Neutrophil (primary cell): ENCODE results near the gene SNX8.

Experiments used
- H3K27ac ChIP-seq: fragments of 200-600 bp; sonication (generic); 2 replicates; pipeline ENCODE4 v1.5.1; 2016; ENCODE audit warnings: mild to moderate bottlenecking, moderate library complexity
- H3K27me3 ChIP-seq: fragments of 200-600 bp; sonication (generic); 2 replicates; pipeline ENCODE4 v1.6.0; 2016; ENCODE audit warnings: mild to moderate bottlenecking
- H3K36me3 ChIP-seq: fragments of 200-600 bp; sonication (generic); 2 replicates; pipeline ENCODE4 v1.5.1; 2017
- H3K4me1 ChIP-seq, 2 experiments: fragments of 200-600 bp in 1 of 2; sonication (generic) in 1 of 2; 1 replicate in 1 of 2; 2 replicates in 1 of 2; pipeline versions ENCODE4 v1.5.1 to v1.6.1; 2013 to 2016; ENCODE audit warnings: low read depth in 1 of 2, low read length in 1 of 2, mild to moderate bottlenecking in 1 of 2, moderate library complexity in 1 of 2; ENCODE audit not compliant: control insufficient read depth in 1 of 2, insufficient read depth in 1 of 2
- H3K4me3 ChIP-seq, 2 experiments: fragments of 200-600 bp in 1 of 2; sonication (generic) in 1 of 2; 1 replicate in 1 of 2; 2 replicates in 1 of 2; pipeline ENCODE4 v1.5.1; 2013 to 2016; ENCODE audit warnings: low read depth in 1 of 2, low read length in 1 of 2, mild to moderate bottlenecking in 1 of 2, moderate library complexity in 1 of 2
- H3K9me3 ChIP-seq: fragments of 200-600 bp; sonication (generic); 2 replicates; pipeline ENCODE4 v1.5.1; 2016
- TF ChIP-seq, protein P1 (sequence below): fragments of 200-600 bp; sonication (generic); IDR thresholded peaks from 2 replicates; pipeline ENCODE4 v1.5.1; 2016; ENCODE audit warnings: antibody characterized with exemption

The SNX8 gene

DNA sequence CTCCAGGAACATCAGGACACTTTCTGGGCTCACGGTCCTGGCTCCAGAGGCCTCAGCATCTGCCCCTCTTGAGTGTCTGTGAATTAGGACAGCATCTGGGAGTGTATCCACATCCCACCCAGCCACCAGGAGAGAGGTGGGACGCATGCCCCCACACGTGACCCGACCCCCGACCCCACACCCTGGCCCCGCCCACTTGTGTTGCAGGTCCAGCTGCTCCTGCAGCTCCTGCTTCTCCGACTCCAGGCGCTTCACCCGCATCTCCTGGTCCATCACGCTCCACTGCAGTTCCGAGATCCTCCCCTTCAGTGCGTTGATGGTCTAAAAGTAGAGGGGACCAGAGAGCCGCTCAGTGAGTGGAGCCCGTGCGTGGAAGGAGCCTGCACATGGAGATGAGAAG, 95.1 kb downstream of the SNX8 start:
- TF ChIP-seq, protein P1, sequence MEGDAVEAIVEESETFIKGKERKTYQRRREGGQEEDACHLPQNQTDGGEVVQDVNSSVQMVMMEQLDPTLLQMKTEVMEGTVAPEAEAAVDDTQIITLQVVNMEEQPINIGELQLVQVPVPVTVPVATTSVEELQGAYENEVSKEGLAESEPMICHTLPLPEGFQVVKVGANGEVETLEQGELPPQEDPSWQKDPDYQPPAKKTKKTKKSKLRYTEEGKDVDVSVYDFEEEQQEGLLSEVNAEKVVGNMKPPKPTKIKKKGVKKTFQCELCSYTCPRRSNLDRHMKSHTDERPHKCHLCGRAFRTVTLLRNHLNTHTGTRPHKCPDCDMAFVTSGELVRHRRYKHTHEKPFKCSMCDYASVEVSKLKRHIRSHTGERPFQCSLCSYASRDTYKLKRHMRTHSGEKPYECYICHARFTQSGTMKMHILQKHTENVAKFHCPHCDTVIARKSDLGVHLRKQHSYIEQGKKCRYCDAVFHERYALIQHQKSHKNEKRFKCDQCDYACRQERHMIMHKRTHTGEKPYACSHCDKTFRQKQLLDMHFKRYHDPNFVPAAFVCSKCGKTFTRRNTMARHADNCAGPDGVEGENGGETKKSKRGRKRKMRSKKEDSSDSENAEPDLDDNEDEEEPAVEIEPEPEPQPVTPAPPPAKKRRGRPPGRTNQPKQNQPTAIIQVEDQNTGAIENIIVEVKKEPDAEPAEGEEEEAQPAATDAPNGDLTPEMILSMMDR = no peak
- no peaks in the 10 kb centered on the region for H3K27me3 ChIP-seq
- no peak overlapping the region for H3K27ac ChIP-seq
- peaks cover 92% of the 10 kb centered on the region for H3K36me3 ChIP-seq
- no peaks in the 10 kb centered on the region for H3K4me1 ChIP-seq
- H3K9me3 ChIP-seq = no peaks in the 10 kb centered on the region
- no peak overlapping the region for H3K4me3 ChIP-seq

DNA sequence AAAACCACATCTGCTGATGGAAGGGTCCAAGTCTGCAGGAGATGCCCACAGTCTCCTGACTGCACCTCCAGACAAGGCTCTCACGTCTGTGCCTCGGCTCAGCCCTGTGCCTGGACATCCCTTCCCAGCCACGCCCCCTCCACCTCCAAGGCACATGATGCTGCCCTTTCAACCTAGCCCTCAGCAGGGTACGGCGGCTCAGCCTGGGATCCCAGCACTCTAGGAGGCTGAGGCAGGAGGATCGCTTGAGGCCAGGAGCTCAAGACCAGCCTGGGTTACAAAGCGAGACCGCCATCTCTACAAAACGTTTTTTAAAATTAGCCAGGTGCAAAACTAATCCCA, 95.8 kb downstream of the SNX8 start:
- Histone ChIP-seq H3K4me1 (no peaks in the 10 kb centered on the region), H3K27me3 (no peaks in the 10 kb centered on the region), H3K9me3 (no peaks in the 10 kb centered on the region), H3K36me3 (peaks cover 92% of the 10 kb centered on the region), H3K27ac (no peak overlapping the region), H3K4me3 (no peak overlapping the region)
- TF ChIP-seq, protein P1 = no peak

DNA sequence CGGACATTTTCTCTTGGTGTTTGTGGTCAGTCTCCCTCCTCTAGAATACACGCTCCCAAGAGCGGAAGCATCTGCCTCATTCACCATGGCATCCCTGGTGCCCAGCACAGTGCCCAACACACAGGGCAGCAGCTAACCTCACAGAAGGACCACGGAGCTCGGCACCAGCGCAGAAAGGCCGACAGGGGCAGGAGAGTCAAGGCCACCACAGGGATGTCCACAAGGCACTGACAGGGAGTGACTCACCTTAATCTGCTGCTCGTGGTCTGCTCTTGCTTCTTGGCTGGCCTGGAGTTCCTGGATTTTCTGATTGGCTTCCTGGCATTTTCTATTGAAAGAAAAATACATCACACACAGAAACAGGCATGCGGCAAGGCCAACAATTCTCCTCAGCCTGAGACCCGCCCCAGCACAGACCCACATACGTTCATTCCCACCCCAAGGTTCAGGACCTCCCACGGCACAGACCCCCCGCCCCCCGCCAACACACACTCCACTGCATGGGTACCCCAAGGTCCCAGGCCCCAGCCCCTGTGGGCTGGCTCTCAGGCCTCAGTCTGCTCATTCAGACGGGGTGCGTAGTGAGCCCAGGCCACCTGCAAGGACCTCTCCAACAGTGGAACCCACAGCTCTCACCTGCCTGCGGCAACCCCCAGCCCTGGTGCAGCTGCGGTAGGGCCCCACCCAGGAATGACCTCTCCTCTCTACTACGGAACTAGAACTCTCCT, 96.4 kb downstream of the SNX8 start:
- TF ChIP-seq, protein P1 = no peak
- H3K9me3 ChIP-seq = no peaks in the 10 kb centered on the region
- H3K27ac ChIP-seq = no peak overlapping the region
- no peak overlapping the region for H3K4me3 ChIP-seq
- no peaks in the 10 kb centered on the region for H3K4me1 ChIP-seq
- H3K36me3 ChIP-seq = peaks cover 92% of the 10 kb centered on the region
- no peaks in the 10 kb centered on the region for H3K27me3 ChIP-seq

DNA sequence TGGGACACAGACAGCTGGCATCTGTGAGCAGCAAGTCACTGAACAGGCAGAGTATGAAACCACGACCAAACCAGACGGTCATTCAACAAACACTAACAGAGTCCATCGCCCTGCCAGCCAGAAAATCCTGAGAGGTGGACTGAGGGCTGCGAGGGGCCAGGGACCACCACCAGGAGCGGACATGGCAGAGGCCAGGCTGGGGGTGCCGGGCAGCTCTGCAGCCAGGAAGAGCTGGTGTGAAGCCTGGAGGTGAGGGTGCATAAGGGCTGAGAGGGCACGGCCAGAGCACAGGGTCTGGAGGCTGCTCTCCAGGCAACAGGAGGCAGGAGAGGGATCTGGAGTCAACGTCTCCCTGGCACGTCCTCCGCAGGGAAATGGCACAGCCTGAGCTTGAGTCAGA, 97.0 kb downstream of the SNX8 start:
- H3K36me3 ChIP-seq = peaks cover 92% of the 10 kb centered on the region
- no peak overlapping the region for H3K4me3 ChIP-seq
- TF ChIP-seq, protein P1 = no peak
- H3K9me3 ChIP-seq = no peaks in the 10 kb centered on the region
- H3K27ac ChIP-seq = no peak overlapping the region
- no peaks in the 10 kb centered on the region for H3K27me3 ChIP-seq
- H3K4me1 ChIP-seq = no peaks in the 10 kb centered on the region

DNA sequence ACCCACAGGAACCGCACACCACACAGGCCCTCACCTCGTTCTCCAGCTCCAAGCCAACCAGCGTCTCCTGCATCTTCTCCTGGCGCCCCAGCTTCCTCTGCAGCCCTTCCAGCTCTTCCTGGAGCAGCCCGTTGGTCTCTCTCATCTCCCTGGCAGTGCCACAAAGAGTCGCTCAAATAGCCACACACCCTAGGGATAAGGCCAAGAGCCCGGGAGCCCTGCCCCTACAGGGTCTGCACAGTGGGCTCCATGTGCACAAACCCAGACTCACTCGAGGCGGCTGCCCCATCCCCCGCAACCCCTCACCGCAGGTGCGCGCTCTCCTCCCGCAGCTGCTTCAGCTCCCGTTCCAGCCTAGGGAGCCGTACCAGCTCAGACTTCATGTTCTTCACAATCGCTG, 98.4 kb downstream of the SNX8 start:
- H3K4me3 ChIP-seq = no peak overlapping the region
- H3K36me3 ChIP-seq = peaks cover 92% of the 10 kb centered on the region
- no peak overlapping the region for H3K27ac ChIP-seq
- no peaks in the 10 kb centered on the region for H3K4me1 ChIP-seq
- H3K27me3 ChIP-seq = no peaks in the 10 kb centered on the region
- H3K9me3 ChIP-seq = no peaks in the 10 kb centered on the region
- TF ChIP-seq, protein P1 = no peak
